Lower leg skin (tissue), 3 donors: ENCODE measurements around the gene CCDC187.

Experiments
- CTCF ChIP-seq, 3 donors: fragments of 450-650 bp; IDR thresholded peaks; one replicate each; pipeline ENCODE4 v1.5.1; 2016; ENCODE audit warnings: antibody characterized with exemption in 3 of 3, mild to moderate bottlenecking in 3 of 3, moderate library complexity in 2 of 3
- POLR2A ChIP-seq, 2 donors: fragments of 450-650 bp; IDR thresholded peaks; one replicate each; pipeline ENCODE4 v1.6.1; 2016 to 2017; ENCODE audit warnings: antibody characterized with exemption in 2 of 2, mild to moderate bottlenecking in 1 of 2, moderate library complexity in 1 of 2

DNA sequence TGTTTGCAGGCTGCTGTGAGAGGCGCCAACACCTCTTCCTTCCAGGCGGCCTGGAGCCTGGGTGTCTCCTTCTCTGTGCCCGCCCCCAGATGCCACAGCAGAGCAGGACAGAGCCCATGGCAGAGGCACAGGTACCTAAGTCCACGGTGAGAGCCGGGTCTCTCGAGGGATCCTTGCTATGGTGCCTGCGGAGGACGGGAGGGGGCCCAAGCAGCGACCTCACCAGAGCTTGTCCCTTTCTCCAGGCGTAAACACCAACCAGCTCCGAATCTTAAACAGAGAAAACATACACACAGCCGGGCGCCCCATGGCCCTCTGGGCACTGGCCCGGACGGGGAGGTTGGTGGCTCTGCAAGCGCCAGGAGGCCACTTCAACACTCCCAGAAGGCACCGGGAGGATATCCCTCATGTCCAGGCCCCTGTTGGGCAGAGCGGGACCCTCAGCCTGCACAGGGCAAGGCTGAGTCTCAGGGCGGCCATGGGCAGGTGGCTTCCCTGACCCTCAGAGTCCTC is 11.8 kb downstream of the CCDC187 start:
- TF ChIP-seq CTCF (IDR thresholded peaks at IDR 0.05) (no peak), POLR2A (IDR thresholded peaks at IDR 0.05) (no peak)
